GM10248 (cell line): ENCODE data around the gene FANCC.
"Not testable (repeated sequence)": the region's sequence is repeated elsewhere in the genome, so short reads cannot be mapped to it uniquely, and the experiment has no call there.

Experiments
- CTCF ChIA-PET: fragments of 300-600 bp; sonication (Branson Sonifier 250); formaldehyde crosslinking; extraction: SDS; loops from one replicate; lab custom pipeline; 2021; ENCODE audit warnings: antibody characterized with exemption; lab: Yijun Ruan, JAX
- POLR2A ChIA-PET: fragments of 350-650 bp; sonication (Branson Sonifier 250); formaldehyde crosslinking; extraction: SDS; loops from one replicate; lab custom pipeline; 2020; ENCODE audit warnings: antibody characterized with exemption; lab: Yijun Ruan, JAX
- DNase-seq: peaks from one replicate; pipeline ENCODE4 v3.0.0; 2012; ENCODE audit errors: extremely low spot score
- TF ChIP-seq, protein P1 (sequence below): IDR thresholded peaks from 2 replicates; pipeline ENCODE4 v1.5.1; 2012; ENCODE audit warnings: mild to moderate bottlenecking, low read depth; ENCODE audit errors: extremely low read depth, missing control alignments, control extremely low read depth

The FANCC gene

DNA sequence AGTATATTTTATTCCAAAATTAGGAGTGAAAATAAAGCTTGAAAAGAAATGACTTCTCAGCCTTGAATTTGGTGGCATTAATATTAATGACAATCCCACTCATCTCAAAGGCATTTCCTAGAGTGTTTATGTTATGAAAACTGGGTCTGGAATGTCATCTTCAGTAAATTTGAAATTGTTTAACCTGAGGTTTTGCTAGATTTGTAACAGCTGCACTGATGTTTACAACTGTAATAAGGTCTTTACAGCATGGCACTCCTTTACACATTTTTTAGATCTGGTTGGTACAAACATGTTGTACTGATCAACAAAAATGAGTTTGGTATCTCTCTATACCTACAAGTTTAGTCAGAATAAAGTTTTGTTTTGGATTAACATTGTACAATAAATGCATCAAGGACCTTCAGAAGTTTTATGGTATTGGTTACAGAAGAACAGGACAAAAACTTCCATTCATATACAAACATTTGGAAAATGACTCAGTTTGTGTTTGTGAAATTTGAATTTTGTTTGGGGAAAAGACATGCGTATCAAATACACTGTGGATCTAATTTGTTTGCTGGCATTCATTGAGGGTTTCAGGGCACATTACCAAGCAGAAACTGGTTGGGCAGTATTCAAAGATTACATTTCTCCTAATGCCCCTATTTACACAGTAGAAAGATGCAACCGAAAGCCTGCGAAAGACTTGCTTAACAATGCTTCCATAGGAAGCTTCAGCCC lies 11.6 kb downstream of the FANCC start:
- no peak for DNase-seq
- ChIA-PET CTCF (no interaction called here), POLR2A (no interaction called here)
- TF ChIP-seq, protein P1, sequence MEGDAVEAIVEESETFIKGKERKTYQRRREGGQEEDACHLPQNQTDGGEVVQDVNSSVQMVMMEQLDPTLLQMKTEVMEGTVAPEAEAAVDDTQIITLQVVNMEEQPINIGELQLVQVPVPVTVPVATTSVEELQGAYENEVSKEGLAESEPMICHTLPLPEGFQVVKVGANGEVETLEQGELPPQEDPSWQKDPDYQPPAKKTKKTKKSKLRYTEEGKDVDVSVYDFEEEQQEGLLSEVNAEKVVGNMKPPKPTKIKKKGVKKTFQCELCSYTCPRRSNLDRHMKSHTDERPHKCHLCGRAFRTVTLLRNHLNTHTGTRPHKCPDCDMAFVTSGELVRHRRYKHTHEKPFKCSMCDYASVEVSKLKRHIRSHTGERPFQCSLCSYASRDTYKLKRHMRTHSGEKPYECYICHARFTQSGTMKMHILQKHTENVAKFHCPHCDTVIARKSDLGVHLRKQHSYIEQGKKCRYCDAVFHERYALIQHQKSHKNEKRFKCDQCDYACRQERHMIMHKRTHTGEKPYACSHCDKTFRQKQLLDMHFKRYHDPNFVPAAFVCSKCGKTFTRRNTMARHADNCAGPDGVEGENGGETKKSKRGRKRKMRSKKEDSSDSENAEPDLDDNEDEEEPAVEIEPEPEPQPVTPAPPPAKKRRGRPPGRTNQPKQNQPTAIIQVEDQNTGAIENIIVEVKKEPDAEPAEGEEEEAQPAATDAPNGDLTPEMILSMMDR: no peak

GRCh38 chr9:95302479-95302878 lies 15.0 kb downstream of the FANCC start:
- no peak for DNase-seq
- TF ChIP-seq, protein P1: no peak
- POLR2A ChIA-PET: no interaction called here
- CTCF ChIA-PET: no interaction called here

GRCh38 chr9:95297760-95298159 lies 19.7 kb downstream of the FANCC start:
- POLR2A ChIA-PET: no interaction called here
- no peak for DNase-seq
- CTCF ChIA-PET: no interaction called here
- TF ChIP-seq, protein P1: no peak

- TF ChIP-seq, protein P1: no peak
- POLR2A ChIA-PET: no interaction called here
- CTCF ChIA-PET: no interaction called here
- no peak for DNase-seq
These were observed 20.2 kb downstream of the FANCC start for GRCh38 chr9:95297316-95297715.

DNA sequence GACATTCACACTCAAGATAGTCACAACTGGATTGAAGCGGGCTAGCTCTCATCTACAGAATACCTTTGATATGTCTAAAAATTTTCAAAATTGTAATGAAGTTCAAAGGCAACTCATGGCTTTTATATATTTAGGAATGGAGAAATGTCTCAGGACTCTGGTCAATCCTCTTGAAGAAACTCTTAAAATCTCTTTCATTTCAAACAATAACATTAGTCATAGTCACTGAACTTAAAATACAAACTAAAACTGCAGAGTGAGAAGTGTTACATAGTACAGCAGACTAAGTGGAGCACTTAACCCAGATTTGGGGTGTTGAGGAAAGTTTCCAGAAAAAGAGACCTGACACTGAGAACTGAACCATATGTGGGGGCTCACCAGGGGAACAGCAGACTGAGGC lies 20.7 kb downstream of the FANCC start:
- ChIA-PET CTCF (interaction anchor here (1.6 kb wide), 1 partner anchor 13 kb away, joined by 4 read pairs; no protein-coding TSS in a partner anchor), POLR2A (no interaction called here)
- TF ChIP-seq, protein P1: no peak
- DNase-seq: no peak

GRCh38 chr9:95293296-95293695 lies 24.2 kb downstream of the FANCC start:
- CTCF ChIA-PET, DNase-seq, POLR2A ChIA-PET: not testable (repeated sequence)

DNA sequence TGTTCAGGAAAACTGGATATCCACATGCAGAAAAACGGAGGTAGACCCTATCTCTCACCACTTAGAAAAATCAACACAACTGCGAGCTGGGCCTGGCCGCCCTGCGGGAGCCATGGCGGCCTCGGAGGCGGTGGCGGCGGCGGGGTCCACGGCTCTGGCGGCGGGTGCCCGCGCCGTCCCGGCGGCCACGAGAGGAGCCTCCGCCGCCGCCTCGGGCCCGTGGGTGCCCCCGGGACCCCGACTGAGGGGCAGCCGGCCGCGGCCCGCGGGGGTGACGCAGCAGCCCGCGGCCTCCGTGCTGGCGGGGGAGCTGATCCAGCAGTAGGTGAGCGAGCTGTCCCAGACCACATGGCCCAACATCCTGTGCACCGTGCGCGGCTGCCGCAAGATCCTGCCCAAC lies 25.3 kb downstream of the FANCC start:
- CTCF ChIA-PET: no interaction called here
- DNase-seq: no peak
- TF ChIP-seq, protein P1: no peak
- POLR2A ChIA-PET: no interaction called here
